PC-3 (cell line): ENCODE measurements around the gene TSN. TPM values are rescaled to one million over a fixed set of nuclear protein-coding genes. Genes with fewer than 3 reads are reported as not detected.
"Not testable (repeated sequence)": the region's sequence is repeated elsewhere in the genome, so short reads cannot be mapped to it uniquely, and the experiment has no call there.

ENCODE experiments used
- ATAC-seq: fragments of 200-7000 bp; cut with Tn5 transposase; 2 replicates; pipeline ENCODE4 v1.9.1; 2020; ENCODE audit warnings: mild to moderate bottlenecking, moderate library complexity
- BruUV-seq: library from RNA; stranded (reverse); fragments of 400-500 nt; replicated peaks from 2 replicates; lab custom pipeline; 2021; lab: Mats Ljungman, UMichigan
- CTCF ChIA-PET: fragments of 300-600 bp; sonication (Branson Sonifier 250); formaldehyde crosslinking; loops from one replicate; lab custom pipeline; 2022; ENCODE audit warnings: antibody characterized with exemption; lab: Charles Lee
- POLR2A ChIA-PET: fragments of 300-600 bp; sonication (Branson Sonifier 250); formaldehyde crosslinking; loops from one replicate; lab custom pipeline; 2022; ENCODE audit warnings: antibody characterized with exemption; ENCODE audit not compliant: unreplicated experiment; lab: Charles Lee
- DNase-seq: peaks from one replicate; pipeline ENCODE4 v3.0.0-alpha.2; 2015
- H2AFZ ChIP-seq: fragments of 300-600 bp; sonication (generic); 2 replicates; pipeline ENCODE4 v1.6.0; 2016; ENCODE audit warnings: antibody characterized with exemption, low read length
- H3F3A ChIP-seq: fragments of 300-600 bp; sonication (generic); one replicate; pipeline ENCODE4 v1.6.0; 2017; ENCODE audit warnings: antibody characterized with exemption, low read length, control low read depth, mild to moderate bottlenecking; ENCODE audit not compliant: unreplicated experiment
- H3K27ac ChIP-seq: fragments of 300-600 bp; sonication (generic); 2 replicates; pipeline ENCODE4 v1.5.1; 2016; ENCODE audit warnings: mild to moderate bottlenecking, low read length
- H3K27me3 ChIP-seq: fragments of 300-600 bp; sonication (generic); 2 replicates; pipeline ENCODE4 v1.6.1; 2016; ENCODE audit warnings: low read length, mixed read lengths
- H3K36me3 ChIP-seq: fragments of 300-600 bp; sonication (generic); 2 replicates; pipeline ENCODE4 v1.6.1; 2016; ENCODE audit warnings: low read depth, mixed run types, low read length, mixed read lengths
- H3K4me1 ChIP-seq: fragments of 300-600 bp; sonication (generic); 2 replicates; pipeline ENCODE4 v1.5.1; 2016; ENCODE audit warnings: low read length; ENCODE audit not compliant: insufficient read depth
- H3K4me2 ChIP-seq: fragments of 300-600 bp; sonication (generic); 2 replicates; pipeline ENCODE4 v1.6.0; 2016; ENCODE audit warnings: low read length
- H3K4me3 ChIP-seq: fragments of 300-600 bp; sonication (generic); 2 replicates; pipeline ENCODE4 v1.5.1; 2016; ENCODE audit warnings: mild to moderate bottlenecking, low read length, mixed read lengths
- H3K79me2 ChIP-seq: fragments of 300-600 bp; sonication (generic); 2 replicates; pipeline ENCODE4 v1.6.1; 2017; ENCODE audit warnings: low read length, mixed read lengths
- H3K9ac ChIP-seq: fragments of 300-600 bp; sonication (generic); 2 replicates; pipeline ENCODE4 v1.6.0; 2016; ENCODE audit warnings: mild to moderate bottlenecking, low read length
- H3K9me2 ChIP-seq: fragments of 300-600 bp; sonication (generic); replicated peaks from 2 replicates; pipeline ENCODE4 v1.6.1; 2016; ENCODE audit warnings: mixed run types, low read length, mixed read lengths
- H3K9me3 ChIP-seq: fragments of 300-600 bp; sonication (generic); 2 replicates; pipeline ENCODE4 v1.6.1; 2016; ENCODE audit warnings: low read length, mixed read lengths
- H4K20me1 ChIP-seq: fragments of 300-600 bp; sonication (generic); 2 replicates; pipeline ENCODE4 v1.6.1; 2016; ENCODE audit warnings: low read length, mixed read lengths
- EZH2 ChIP-seq: fragments of 300-600 bp; sonication (generic); IDR thresholded peaks from one replicate; pipeline ENCODE4 v1.6.1; 2017; ENCODE audit warnings: antibody characterized with exemption, mild to moderate bottlenecking, low read length; ENCODE audit not compliant: unreplicated experiment
- EZH2phosphoT487 ChIP-seq: fragments of 300-600 bp; sonication (generic); IDR thresholded peaks from 2 replicates; pipeline ENCODE4 v1.6.1; 2018; ENCODE audit warnings: mild to moderate bottlenecking, antibody characterized with exemption, low read length, borderline replicate concordance
- intact Hi-C: fragments of 100-400 bp; cut with micrococcal nuclease; formaldehyde crosslinking; loops from 2 replicates; pipeline ENCODE4 v1.9.0; 2023
- total RNA-seq: library from RNA; depleted of rRNA; stranded (reverse); fragments of >200 nt; gene quantifications from 2 replicates; pipeline ENCODE4 v1.2.3, GENCODE V29; 2014
- TF ChIP-seq, protein P1 (sequence below): fragments of 300-600 bp; sonication (generic); conservative IDR thresholded peaks from 2 replicates; pipeline ENCODE4 v1.5.1; 2017; ENCODE audit warnings: antibody characterized with exemption, low read depth, mild to moderate bottlenecking, low read length

TSN gene
- total RNA-seq, 1 experiment from 2014 or later, result 55.0 TPM

DNA sequence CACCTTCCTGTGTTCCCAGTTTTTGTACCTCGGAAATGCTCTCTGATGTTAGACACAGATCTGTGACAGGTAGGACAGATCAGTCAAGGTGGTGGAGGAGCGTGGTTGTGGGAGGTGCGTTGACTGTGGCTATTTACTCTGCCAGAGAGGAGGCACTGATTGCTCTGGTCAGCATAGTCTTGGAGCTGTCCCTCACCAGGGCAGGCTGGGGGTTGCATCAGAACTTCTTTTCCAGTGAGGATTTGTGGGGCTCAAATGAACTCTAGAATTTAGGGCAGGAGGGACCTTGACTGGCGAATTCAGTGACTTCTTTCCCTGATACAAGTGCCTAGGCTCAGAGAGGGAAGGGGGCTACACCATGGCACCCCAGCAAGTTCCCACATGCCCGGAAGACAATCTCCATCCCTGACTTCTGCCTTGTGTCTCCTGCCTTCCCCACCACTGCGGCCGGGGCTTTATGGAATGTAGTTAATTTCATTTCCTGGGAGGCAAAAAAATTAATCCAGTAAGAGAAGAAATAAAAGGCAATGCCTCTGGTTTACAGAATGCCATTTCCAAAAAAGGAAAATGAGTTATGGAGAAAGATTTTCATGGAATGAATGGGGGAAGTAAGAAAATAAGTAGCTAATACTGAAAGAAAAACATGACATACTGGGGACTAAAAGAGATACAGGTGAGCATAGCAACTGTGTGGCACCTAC, 44.8 kb upstream of the TSN start:
- ChIA-PET POLR2A (interaction anchor here (0.7 kb wide), 1 partner anchor 178 kb away, joined by 4 read pairs; no protein-coding TSS in a partner anchor), CTCF (no interaction called here)
- Histone ChIP-seq H3K4me1 (peaks cover 7% of the 10 kb centered on the region), H3K27ac (no peak overlapping the region), H3K27me3 (no peaks in the 10 kb centered on the region), H3K36me3 (no peaks in the 10 kb centered on the region), H3K4me2 (peak overlapping the region; percentile 28; the same call in 1 of the 2 replicates), H4K20me1 (no peaks in the 10 kb centered on the region), H3K9ac (no peak overlapping the region), H3K9me2 (no peaks in the 10 kb centered on the region), H3K9me3 (no peaks in the 10 kb centered on the region), H3K4me3 (no peak overlapping the region), H3F3A (no peaks in the 10 kb centered on the region), H3K79me2 (no peaks in the 10 kb centered on the region), H2AFZ (no peak overlapping the region)
- ATAC-seq (no peak), DNase-seq (no peak)
- BruUV-seq, result no TSS peak
- intact Hi-C loops, result no loop called here
- TF ChIP-seq, protein P1, sequence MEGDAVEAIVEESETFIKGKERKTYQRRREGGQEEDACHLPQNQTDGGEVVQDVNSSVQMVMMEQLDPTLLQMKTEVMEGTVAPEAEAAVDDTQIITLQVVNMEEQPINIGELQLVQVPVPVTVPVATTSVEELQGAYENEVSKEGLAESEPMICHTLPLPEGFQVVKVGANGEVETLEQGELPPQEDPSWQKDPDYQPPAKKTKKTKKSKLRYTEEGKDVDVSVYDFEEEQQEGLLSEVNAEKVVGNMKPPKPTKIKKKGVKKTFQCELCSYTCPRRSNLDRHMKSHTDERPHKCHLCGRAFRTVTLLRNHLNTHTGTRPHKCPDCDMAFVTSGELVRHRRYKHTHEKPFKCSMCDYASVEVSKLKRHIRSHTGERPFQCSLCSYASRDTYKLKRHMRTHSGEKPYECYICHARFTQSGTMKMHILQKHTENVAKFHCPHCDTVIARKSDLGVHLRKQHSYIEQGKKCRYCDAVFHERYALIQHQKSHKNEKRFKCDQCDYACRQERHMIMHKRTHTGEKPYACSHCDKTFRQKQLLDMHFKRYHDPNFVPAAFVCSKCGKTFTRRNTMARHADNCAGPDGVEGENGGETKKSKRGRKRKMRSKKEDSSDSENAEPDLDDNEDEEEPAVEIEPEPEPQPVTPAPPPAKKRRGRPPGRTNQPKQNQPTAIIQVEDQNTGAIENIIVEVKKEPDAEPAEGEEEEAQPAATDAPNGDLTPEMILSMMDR, result no peak
- TF ChIP-seq EZH2phosphoT487 (no peak), EZH2 (no peak)

DNA sequence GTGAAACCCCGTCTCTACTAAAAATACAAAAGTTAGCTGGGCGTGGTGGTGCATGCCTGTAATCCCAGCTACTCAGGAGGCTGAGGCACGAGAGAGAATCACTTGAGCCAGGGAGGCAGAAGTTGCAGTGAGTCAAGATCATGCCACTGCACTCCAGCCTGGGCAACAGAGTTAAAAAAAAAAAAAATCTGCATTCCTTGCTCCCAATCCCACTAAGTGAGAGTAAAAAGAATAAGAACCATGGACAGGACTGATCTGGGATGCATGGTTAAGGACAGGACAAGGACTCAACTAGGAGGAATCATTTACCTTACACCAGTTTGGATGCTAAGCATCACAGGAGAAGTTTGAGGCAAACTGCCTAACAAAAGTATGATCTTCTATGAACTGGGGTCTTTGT, 44.0 kb upstream of the TSN start:
- POLR2A ChIA-PET, result interaction anchor here (0.7 kb wide), 1 partner anchor 179 kb away, joined by 4 read pairs; no protein-coding TSS in a partner anchor
- H3K27me3 ChIP-seq, H3K9me3 ChIP-seq, BruUV-seq, intact Hi-C loops, DNase-seq, H3K36me3 ChIP-seq, H3F3A ChIP-seq, H3K4me2 ChIP-seq, H3K9ac ChIP-seq, H3K27ac ChIP-seq, CTCF ChIA-PET, H3K4me1 ChIP-seq, H2AFZ ChIP-seq, ATAC-seq, H3K79me2 ChIP-seq, H3K4me3 ChIP-seq, H4K20me1 ChIP-seq, H3K9me2 ChIP-seq: not testable (repeated sequence)

DNA sequence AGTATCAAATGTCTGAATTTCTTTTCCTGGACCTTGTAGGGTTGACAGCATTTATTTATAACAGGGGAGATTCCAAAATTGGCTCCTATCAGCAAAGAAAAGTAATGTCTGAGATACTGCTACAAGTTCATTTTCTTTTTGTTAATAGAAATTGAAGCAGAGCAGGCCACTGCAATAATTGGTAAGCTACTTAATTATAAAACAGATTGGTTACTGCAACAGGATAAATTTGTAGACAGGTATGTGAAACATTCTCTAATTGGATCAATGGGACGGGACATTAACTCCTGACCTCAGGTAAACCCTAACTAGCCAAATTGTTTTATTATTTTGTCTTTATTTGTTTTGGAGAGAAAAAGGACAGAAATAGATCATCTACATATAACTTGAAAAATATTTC, 39.3 kb upstream of the TSN start:
- no peak for TF ChIP-seq EZH2
- TF ChIP-seq, protein P1, result no peak
- TF ChIP-seq EZH2phosphoT487, result no peak
- intact Hi-C loops, result loop anchor here (5.0 kb wide), 1 partner anchor 69 kb away; the partner anchor contains the start of gene CLASP1
- H3K27ac ChIP-seq, result no peak overlapping the region
- H3K27me3 ChIP-seq, result no peaks in the 10 kb centered on the region
- ChIA-PET CTCF (interaction anchor here (0.6 kb wide), 1 partner anchor 184 kb away, joined by 3 read pairs; no protein-coding TSS in a partner anchor), POLR2A (no interaction called here)
- H3K4me2 ChIP-seq, result no peak overlapping the region
- H3K9me3 ChIP-seq, result no peaks in the 10 kb centered on the region
- H4K20me1 ChIP-seq, result no peaks in the 10 kb centered on the region
- no peaks in the 10 kb centered on the region for H3K9me2 ChIP-seq
- H3K9ac ChIP-seq, result no peak overlapping the region
- no peak for ATAC-seq
- BruUV-seq, result no TSS peak
- H3K36me3 ChIP-seq, result no peaks in the 10 kb centered on the region
- H2AFZ ChIP-seq, result no peak overlapping the region
- DNase-seq, result no peak
- H3K79me2 ChIP-seq, result no peaks in the 10 kb centered on the region
- no peaks in the 10 kb centered on the region for H3F3A ChIP-seq
- H3K4me1 ChIP-seq, result no peaks in the 10 kb centered on the region
- H3K4me3 ChIP-seq, result no peak overlapping the region
